A673 (cell line): ENCODE measurements around the gene KLRG1.

Source experiments
- EZH2 ChIP-seq: fragments of 200-600 bp; sonication (generic); IDR thresholded peaks from 2 replicates; pipeline ENCODE4 v1.6.1; 2017; ENCODE audit warnings: borderline replicate concordance, low read depth, mild to moderate bottlenecking, mixed read lengths, antibody characterized with exemption, low read length; ENCODE audit not compliant: poor library complexity, severe bottlenecking
- TF ChIP-seq, protein P1 (sequence below): fragments of 300-800, 200-600 bp; sonication (generic); conservative IDR thresholded peaks from 2 replicates; pipeline ENCODE4 v1.5.1; 2017; ENCODE audit warnings: low read depth, mild to moderate bottlenecking, antibody characterized with exemption, low read length, moderate library complexity, mixed read lengths

DNA sequence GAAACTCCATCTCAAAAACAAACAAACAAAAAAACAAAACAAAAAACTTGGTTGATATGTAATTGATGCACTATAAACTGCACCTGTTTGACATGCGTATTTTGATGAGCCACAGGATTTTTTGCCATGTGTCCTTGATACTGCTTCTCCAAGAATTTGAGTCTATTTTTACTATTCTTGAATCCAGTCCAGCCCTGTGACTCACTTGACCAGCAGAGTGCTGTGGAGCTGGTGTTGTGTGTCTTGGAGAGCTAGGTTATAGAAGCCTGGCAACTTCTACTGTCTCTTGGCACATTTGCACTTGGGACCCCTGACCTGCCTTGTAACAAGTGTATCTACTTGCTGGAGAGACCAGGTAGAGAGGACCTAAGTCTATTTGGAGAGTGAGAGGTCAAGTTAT lies 52.0 kb downstream of the KLRG1 start:
- TF ChIP-seq, protein P1, sequence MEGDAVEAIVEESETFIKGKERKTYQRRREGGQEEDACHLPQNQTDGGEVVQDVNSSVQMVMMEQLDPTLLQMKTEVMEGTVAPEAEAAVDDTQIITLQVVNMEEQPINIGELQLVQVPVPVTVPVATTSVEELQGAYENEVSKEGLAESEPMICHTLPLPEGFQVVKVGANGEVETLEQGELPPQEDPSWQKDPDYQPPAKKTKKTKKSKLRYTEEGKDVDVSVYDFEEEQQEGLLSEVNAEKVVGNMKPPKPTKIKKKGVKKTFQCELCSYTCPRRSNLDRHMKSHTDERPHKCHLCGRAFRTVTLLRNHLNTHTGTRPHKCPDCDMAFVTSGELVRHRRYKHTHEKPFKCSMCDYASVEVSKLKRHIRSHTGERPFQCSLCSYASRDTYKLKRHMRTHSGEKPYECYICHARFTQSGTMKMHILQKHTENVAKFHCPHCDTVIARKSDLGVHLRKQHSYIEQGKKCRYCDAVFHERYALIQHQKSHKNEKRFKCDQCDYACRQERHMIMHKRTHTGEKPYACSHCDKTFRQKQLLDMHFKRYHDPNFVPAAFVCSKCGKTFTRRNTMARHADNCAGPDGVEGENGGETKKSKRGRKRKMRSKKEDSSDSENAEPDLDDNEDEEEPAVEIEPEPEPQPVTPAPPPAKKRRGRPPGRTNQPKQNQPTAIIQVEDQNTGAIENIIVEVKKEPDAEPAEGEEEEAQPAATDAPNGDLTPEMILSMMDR = no peak
- TF ChIP-seq EZH2 = no peak
